A549 (cell line): ENCODE data around the gene TXNRD1. TPM values are rescaled to one million over a fixed set of nuclear protein-coding genes. Genes with fewer than 3 reads are reported as not detected.
A peak's percentile ranks its signal among the peaks of the same experiment; 100 is the strongest.

ENCODE experiments used
- ATAC-seq, 2 experiments: fragments of 200-7000 bp in 1 of 2; fragments of >200 bp in 1 of 2; cut with Nextera tagmentation in 1 of 2; cut with Tn5 transposase in 1 of 2; 3 replicates each; pipeline versions ENCODE4 v1.8.0 to v1.9.1; 2018 to 2020; ENCODE audit warnings: mild to moderate bottlenecking in 1 of 2, moderate library complexity in 1 of 2
- CTCF ChIA-PET: fragments of 300-600 bp; sonication (Branson Sonifier 250); formaldehyde crosslinking; extraction: SDS; loops from one replicate; lab custom pipeline; 2021; ENCODE audit warnings: antibody characterized with exemption, inconsistent platforms; lab: Yijun Ruan, JAX
- POLR2A ChIA-PET: fragments of 350-600 bp; formaldehyde crosslinking; extraction: SDS; loops from one replicate; lab custom pipeline; 2021; ENCODE audit warnings: antibody characterized with exemption, inconsistent platforms; lab: Yijun Ruan, JAX
- DNase-seq, 2 experiments: peaks; one replicate each; pipeline versions ENCODE4 v3.0.0 to v3.0.0-alpha.2; 2011 to 2016; ENCODE audit warnings: low read depth in 1 of 2, low spot score in 1 of 2
- FAIRE-seq: peaks from 2 replicates; lab custom pipeline; 2011; peaks lifted over from hg19 to GRCh38; lab: Jason Lieb, UNC
- H3K27ac ChIP-seq, 2 experiments: fragments of >200 bp; sonication (Bioruptor Twin); formaldehyde crosslinking; 3 replicates each; pipeline ENCODE4 v1.5.1; 2016 to 2017
- H3K4me1 ChIP-seq: fragments of >200 bp; sonication (Bioruptor Twin); formaldehyde crosslinking; 3 replicates; pipeline ENCODE4 v1.6.1; 2016
- H3K4me2 ChIP-seq: fragments of >200 bp; sonication (Bioruptor Twin); formaldehyde crosslinking; 3 replicates; pipeline ENCODE4 v1.6.1; 2016
- H3K4me3 ChIP-seq: fragments of >200 bp; sonication (Bioruptor Twin); formaldehyde crosslinking; 3 replicates; pipeline ENCODE4 v1.5.1; 2016
- H3K9me3 ChIP-seq: fragments of >200 bp; sonication (Bioruptor Twin); formaldehyde crosslinking; 3 replicates; pipeline ENCODE4 v1.6.1; 2016
- BCL3 ChIP-seq: fragments of >200 bp; sonication (Bioruptor Twin); formaldehyde crosslinking; IDR thresholded peaks from 3 replicates; pipeline ENCODE4 v1.6.1; 2016
- CEBPB ChIP-seq, 2 experiments: fragments of >200 bp in 1 of 2; sonication (Bioruptor Twin) in 1 of 2; formaldehyde crosslinking in 1 of 2; IDR thresholded peaks; 2 replicates each; pipeline ENCODE4 v1.6.1; 2012 to 2016
- CHD2 ChIP-seq: fragments of 150-350 bp; IDR thresholded peaks from 2 replicates; pipeline ENCODE4 v1.6.1; 2014; ENCODE audit warnings: low read length; ENCODE audit not compliant: partially characterized antibody
- FOSB ChIP-seq: fragments of 250-450 bp; sonication (Bioruptor Pico); IDR thresholded peaks from 2 replicates; pipeline ENCODE4 v1.5.0; 2020; ENCODE audit warnings: mild to moderate bottlenecking, moderate library complexity
- HOXA7 ChIP-seq: fragments of 250-450 bp; sonication (Bioruptor Pico); IDR thresholded peaks from 2 replicates; pipeline ENCODE4 v1.5.0; 2020; ENCODE audit warnings: mild to moderate bottlenecking, moderate library complexity
- HOXB5 ChIP-seq: fragments of 250-450 bp; sonication (Bioruptor Pico); IDR thresholded peaks from 2 replicates; pipeline ENCODE4 v1.5.0; 2020; ENCODE audit warnings: mild to moderate bottlenecking, moderate library complexity
- JUN ChIP-seq, 2 experiments: fragments of >200 bp; sonication (Bioruptor Twin); formaldehyde crosslinking; IDR thresholded peaks; 2 replicates in 1 of 2; 3 replicates in 1 of 2; pipeline ENCODE4 v1.6.1; 2016 to 2017
- KDM1A ChIP-seq: fragments of 200-600 bp; sonication (generic); IDR thresholded peaks from 2 replicates; pipeline ENCODE4 v1.6.1; 2016; ENCODE audit warnings: low read depth, mild to moderate bottlenecking
- KDM5A ChIP-seq: fragments of 200-600 bp; sonication (generic); IDR thresholded peaks from 2 replicates; pipeline ENCODE4 v1.6.1; 2016; ENCODE audit warnings: antibody characterized with exemption, mild to moderate bottlenecking
- NPAS2 ChIP-seq: fragments of 250-450 bp; sonication (Bioruptor Pico); IDR thresholded peaks from 2 replicates; pipeline ENCODE4 v1.8.0; 2022; ENCODE audit warnings: mild to moderate bottlenecking, moderate library complexity, borderline replicate concordance
- POLR2AphosphoS2 ChIP-seq: conservative IDR thresholded peaks from 2 replicates; pipeline ENCODE4 v1.6.1; 2012; ENCODE audit warnings: low read length, improper control_type of control experiment, inconsistent platforms
- REST ChIP-seq: fragments of 200-600 bp; sonication (generic); IDR thresholded peaks from 2 replicates; pipeline ENCODE4 v1.6.1; 2016; ENCODE audit warnings: antibody characterized with exemption, mild to moderate bottlenecking, moderate library complexity
- TFCP2L1 ChIP-seq: fragments of 250-450 bp; sonication (Bioruptor Pico); IDR thresholded peaks from 2 replicates; pipeline ENCODE4 v1.5.0; 2021; ENCODE audit warnings: mild to moderate bottlenecking
- TP53 ChIP-seq: fragments of 250-450 bp; sonication (Bioruptor Pico); IDR thresholded peaks from 2 replicates; pipeline ENCODE4 v1.5.0; 2021; ENCODE audit warnings: mild to moderate bottlenecking, moderate library complexity
- WGBS: methylation state at CpG from one replicate; pipeline ENCODE4 v1.1.6; 2017; ENCODE audit errors: missing lambda C conversion rate; 5-methylcytosine and 5-hydroxymethylcytosine counted together
- polyA plus RNA-seq, 4 experiments: library from polyadenylated mRNA; depleted of rRNA in 3 of 4; stranded (reverse); fragments of >200 nt; fragmentation: RNase III in 1 of 4; extraction: RNeasy Plus Mini Kit Qiagen cat#74134 plus additional on column Dnase treatment in 1 of 4; gene quantifications; 2 replicates in 3 of 4; 3 replicates in 1 of 4; pipeline ENCODE4 v1.2.3, GENCODE V29; 2011 to 2017

TXNRD1 gene
- polyA plus RNA-seq, 2 of the 4 experiments (the other 2 are of a cell fraction): 899 to 1,230 TPM

GRCh38 chr12:104340177-104340576 is 124.6 kb downstream of the TXNRD1 start:
- no peak for FAIRE-seq
- ChIA-PET CTCF (interaction anchor here (0.8 to 1.5 kb wide), 4 partner anchors 14 to 40 kb away, joined by 3 to 4 read pairs (median 3); no protein-coding TSS in a partner anchor), POLR2A (no interaction called here)
- Histone ChIP-seq H3K9me3 (no peaks in the 10 kb centered on the region), H3K4me2 (peak overlapping the region; percentile 27), H3K4me1 (peaks cover 100% of the 10 kb centered on the region), H3K4me3 (no peak overlapping the region), H3K27ac (peak overlapping the region in 1 of 2 experiments; percentile 54; a peak in 1 of 6 replicates)
- WGBS: 83% methylated on average over 1 of the region's 1 CpG
- TF ChIP-seq KDM1A (no peak), TP53 (CRISPR knock-in tag) (peak; percentile 88; the same call in 1 of the 2 replicates)
- DNase-seq: no peak
- ATAC-seq: no peak; a peak in 1 of 6 replicates

- TF ChIP-seq HOXA7 (0 out of 2 replicates have a peak, but pooled peaks have one; percentile 52), POLR2AphosphoS2 (peak; percentile 94), HOXB5 (CRISPR knock-in tag) (no peak), BCL3 (no peak), JUN (IDR thresholded peaks at IDR 0.05) (peak in 1 of 2 experiments; percentile 34; a peak in 3 of 5 replicates), TFCP2L1 (CRISPR knock-in tag) (peak; percentile 75; the same call in 1 of the 2 replicates)
- ATAC-seq (peak; percentile 5 to 10; a peak in 4 of 6 replicates), FAIRE-seq (no peak), DNase-seq (peak in 1 of 2 experiments; percentile 31)
- Histone ChIP-seq H3K4me1 (peaks cover 100% of the 10 kb centered on the region), H3K9me3 (no peaks in the 10 kb centered on the region), H3K4me2 (peak overlapping the region; percentile 27), H3K27ac (peak overlapping the region in 1 of 2 experiments; percentile 54; a peak in 3 of 6 replicates), H3K4me3 (no peak overlapping the region)
- ChIA-PET CTCF (interaction anchor here (0.7 to 1.4 kb wide), 3 partner anchors 41 to 712 kb away, joined by 3 read pairs; partner anchors contain the start of gene TXNRD1), POLR2A (no interaction called here)
- WGBS: 60% methylated on average over 5 of the region's 6 CpGs
These were observed 125.5 kb downstream of the TXNRD1 start for GRCh38 chr12:104340925-104341611.

- no peaks in the 10 kb centered on the region for H3K9me3 ChIP-seq
- H3K27ac ChIP-seq: peak overlapping the region in 1 of 2 experiments; percentile 15; a peak in 2 of 6 replicates
- DNase-seq: peak in 1 of 2 experiments; percentile 43
- WGBS: 53% methylated on average over 2 of the region's 2 CpGs
- TF ChIP-seq HOXA7 (peak; percentile 83; the same call in 1 of the 2 replicates), REST (0 out of 2 replicates have a peak, but pooled peaks have one; percentile 10), JUN (IDR thresholded peaks at IDR 0.05) (0 out of 5 replicates have a peak, but pooled peaks of 1 of the 2 experiments have one; percentile 9), POLR2AphosphoS2 (peak; percentile 9), CHD2 (no peak), FOSB (CRISPR knock-in tag) (peak; percentile 87), KDM5A (no peak), NPAS2 (CRISPR knock-in tag) (no peak), TFCP2L1 (CRISPR knock-in tag) (peak; percentile 79), CEBPB (IDR thresholded peaks at IDR 0.05) (peak in 1 of 2 experiments; percentile 30; a peak in 1 of 4 replicates)
- CTCF ChIA-PET: interaction anchor here (0.9 to 1.4 kb wide), 3 partner anchors 40 to 711 kb away, joined by 3 read pairs; no protein-coding TSS in a partner anchor
- no peak for FAIRE-seq
- POLR2A ChIA-PET: interaction anchor here (0.5 kb wide), 1 partner anchor 412 kb away, joined by 3 read pairs; the partner anchor contains the start of gene HSP90B1
- H3K4me1 ChIP-seq: peaks cover 100% of the 10 kb centered on the region
- peak overlapping the region; percentile 27 for H3K4me2 ChIP-seq
- ATAC-seq: peak in 1 of 2 experiments; percentile 0; a peak in 2 of 6 replicates
- H3K4me3 ChIP-seq: no peak overlapping the region
These were observed 126.6 kb downstream of the TXNRD1 start for GRCh38 chr12:104342147-104342546.
